Erythroblast (primary cell): ENCODE results near the gene FAM163B.

Source experiments
- GATA1 ChIP-seq: IDR thresholded peaks from 2 replicates; pipeline ENCODE4 v1.6.1; 2011; ENCODE audit warnings: low read depth, mild to moderate bottlenecking, control low read depth, low read length, moderate library complexity
- POLR2A ChIP-seq: IDR thresholded peaks from 2 replicates; pipeline ENCODE4 v1.6.1; 2011; ENCODE audit warnings: mild to moderate bottlenecking, low read length

GRCh38 chr9:133569121-133569785 is 39.9 kb downstream of the FAM163B start:
- TF ChIP-seq POLR2A, result no peak
- no peak for TF ChIP-seq GATA1
